SU-DHL-6 (cell line): ENCODE results near the gene ALG2.

ENCODE experiments used
- H2AFZ ChIP-seq: fragments of 200-600 bp; sonication (generic); 2 replicates; pipeline ENCODE4 v1.6.1; 2014; ENCODE audit warnings: low read depth, mild to moderate bottlenecking, moderate library complexity, mixed read lengths, antibody characterized with exemption, low read length; ENCODE audit not compliant: severe bottlenecking
- H3F3A ChIP-seq: fragments of 200-600 bp; shearing (Covaris generic); 2 replicates; pipeline ENCODE4 v1.6.0; 2016; ENCODE audit warnings: antibody characterized with exemption, mild to moderate bottlenecking; ENCODE audit not compliant: insufficient read depth
- H3K27ac ChIP-seq: fragments of 200-600 bp; sonication (generic); 2 replicates; pipeline ENCODE4 v1.5.1; 2016; ENCODE audit warnings: low read depth, mild to moderate bottlenecking, low read length, moderate library complexity, mixed read lengths
- H3K27me3 ChIP-seq: fragments of 200-600 bp; sonication (generic), shearing (Covaris generic); 2 replicates; pipeline ENCODE4 v1.6.0; 2014; ENCODE audit warnings: mild to moderate bottlenecking, low read length
- H3K36me3 ChIP-seq: fragments of 200-600 bp; sonication (generic); 2 replicates; pipeline ENCODE4 v1.6.1; 2014; ENCODE audit warnings: mild to moderate bottlenecking, low read length, mixed read lengths
- H3K4me2 ChIP-seq: fragments of 300-600, 200-600 bp; shearing (Covaris generic), sonication (generic); 2 replicates; pipeline ENCODE4 v1.6.0; 2014; ENCODE audit warnings: low read length, low read depth, mild to moderate bottlenecking; ENCODE audit not compliant: poor library complexity, severe bottlenecking
- H3K4me3 ChIP-seq: fragments of 200-600 bp; sonication (generic); 2 replicates; pipeline ENCODE4 v1.5.1; 2014; ENCODE audit warnings: antibody characterized with exemption, low read length, mild to moderate bottlenecking, mixed read lengths; ENCODE audit not compliant: insufficient read depth, poor library complexity, severe bottlenecking
- H3K79me2 ChIP-seq: fragments of 200-600 bp; sonication (generic); 2 replicates; pipeline ENCODE4 v1.6.1; 2014; ENCODE audit warnings: mild to moderate bottlenecking, low read length, moderate library complexity; ENCODE audit not compliant: insufficient read depth
- H3K9ac ChIP-seq: fragments of 200-600 bp; sonication (generic); 2 replicates; pipeline ENCODE4 v1.7.0; 2014; ENCODE audit warnings: mild to moderate bottlenecking, low read length
- H3K9me2 ChIP-seq: fragments of 200-600 bp; sonication (generic); replicated peaks from 2 replicates; pipeline ENCODE4 v1.6.1; 2014; ENCODE audit warnings: low read length; ENCODE audit not compliant: insufficient read depth
- H3K9me3 ChIP-seq: fragments of 200-600 bp; sonication (generic); 2 replicates; pipeline ENCODE4 v1.6.1; 2014; ENCODE audit warnings: low read length, mixed read lengths; ENCODE audit not compliant: insufficient read depth
- H4K20me1 ChIP-seq: fragments of 200-600 bp; sonication (generic); 2 replicates; pipeline ENCODE4 v1.6.1; 2014; ENCODE audit warnings: low read depth, mild to moderate bottlenecking, antibody characterized with exemption, low read length, moderate library complexity, mixed read lengths
- EZH2phosphoT487 ChIP-seq: fragments of 200-600 bp; sonication (generic), shearing (Covaris generic); conservative IDR thresholded peaks from 2 replicates; pipeline ENCODE4 v1.6.1; 2018; ENCODE audit warnings: mild to moderate bottlenecking, antibody characterized with exemption, low read length, moderate library complexity, mixed read lengths
- TF ChIP-seq, protein P1 (sequence below): fragments of 200-600 bp; sonication (generic); IDR thresholded peaks from one replicate; pipeline ENCODE4 v1.5.1; 2017; ENCODE audit warnings: antibody characterized with exemption, mild to moderate bottlenecking, low read length, moderate library complexity; ENCODE audit not compliant: insufficient read depth, poor library complexity, severe bottlenecking

The ALG2 gene

DNA sequence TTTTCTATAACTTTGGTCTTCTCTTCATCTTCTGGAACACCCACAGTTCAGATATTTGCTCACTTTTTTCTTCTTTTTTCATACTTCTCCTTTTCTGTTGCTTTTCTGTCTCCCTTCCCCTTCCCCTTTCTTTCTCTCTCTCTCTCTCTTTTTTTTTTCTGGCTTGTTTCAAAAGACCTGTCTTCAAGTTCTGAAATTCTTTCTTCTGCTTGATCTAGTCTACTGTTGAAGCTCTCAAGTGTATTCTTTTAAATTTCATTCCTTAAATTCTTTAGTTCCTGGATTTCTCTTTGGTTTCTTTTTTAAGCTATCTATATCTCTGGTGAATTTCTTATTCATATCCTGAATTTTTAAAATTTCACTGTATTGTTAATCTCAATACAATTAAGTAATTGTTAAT, 11.2 kb downstream of the ALG2 start:
- Histone ChIP-seq H3F3A (peaks cover 10% of the 10 kb centered on the region; the same call in 1 of the 2 replicates), H2AFZ (no peak overlapping the region), H3K79me2 (peaks cover 4% of the 10 kb centered on the region; the same call in 1 of the 2 replicates), H3K27me3 (no peaks in the 10 kb centered on the region), H4K20me1 (no peaks in the 10 kb centered on the region), H3K36me3 (no peaks in the 10 kb centered on the region), H3K9me2 (no peaks in the 10 kb centered on the region), H3K4me2 (no peak overlapping the region), H3K9ac (no peak overlapping the region), H3K4me3 (no peak overlapping the region), H3K9me3 (no peaks in the 10 kb centered on the region), H3K27ac (no peak overlapping the region)
- TF ChIP-seq, protein P1, sequence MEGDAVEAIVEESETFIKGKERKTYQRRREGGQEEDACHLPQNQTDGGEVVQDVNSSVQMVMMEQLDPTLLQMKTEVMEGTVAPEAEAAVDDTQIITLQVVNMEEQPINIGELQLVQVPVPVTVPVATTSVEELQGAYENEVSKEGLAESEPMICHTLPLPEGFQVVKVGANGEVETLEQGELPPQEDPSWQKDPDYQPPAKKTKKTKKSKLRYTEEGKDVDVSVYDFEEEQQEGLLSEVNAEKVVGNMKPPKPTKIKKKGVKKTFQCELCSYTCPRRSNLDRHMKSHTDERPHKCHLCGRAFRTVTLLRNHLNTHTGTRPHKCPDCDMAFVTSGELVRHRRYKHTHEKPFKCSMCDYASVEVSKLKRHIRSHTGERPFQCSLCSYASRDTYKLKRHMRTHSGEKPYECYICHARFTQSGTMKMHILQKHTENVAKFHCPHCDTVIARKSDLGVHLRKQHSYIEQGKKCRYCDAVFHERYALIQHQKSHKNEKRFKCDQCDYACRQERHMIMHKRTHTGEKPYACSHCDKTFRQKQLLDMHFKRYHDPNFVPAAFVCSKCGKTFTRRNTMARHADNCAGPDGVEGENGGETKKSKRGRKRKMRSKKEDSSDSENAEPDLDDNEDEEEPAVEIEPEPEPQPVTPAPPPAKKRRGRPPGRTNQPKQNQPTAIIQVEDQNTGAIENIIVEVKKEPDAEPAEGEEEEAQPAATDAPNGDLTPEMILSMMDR = no peak

DNA sequence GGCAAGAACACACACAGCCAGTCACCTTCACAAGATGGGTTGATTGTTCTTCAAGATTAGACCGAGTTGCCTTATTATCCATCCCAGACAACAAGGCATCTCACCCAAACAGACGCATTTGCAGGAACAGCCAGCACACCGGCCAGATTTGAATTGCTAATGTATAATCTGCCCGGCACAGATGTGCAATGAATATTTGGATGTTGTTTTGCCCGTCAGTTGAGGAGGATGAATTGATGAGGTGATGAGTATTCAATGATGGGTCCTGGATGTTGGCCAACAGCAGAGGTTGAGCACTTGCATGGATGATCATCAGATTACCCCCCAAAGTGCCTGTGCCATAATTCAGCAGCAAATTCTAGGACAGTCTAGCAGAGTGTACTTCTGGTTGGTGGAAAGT, 20.1 kb downstream of the ALG2 start:
- no peaks in the 10 kb centered on the region for H3F3A ChIP-seq
- no peak for TF ChIP-seq EZH2phosphoT487
- TF ChIP-seq, protein P1 = no peak
- no peaks in the 10 kb centered on the region for H3K36me3 ChIP-seq
- no peaks in the 10 kb centered on the region for H3K27me3 ChIP-seq
- H2AFZ ChIP-seq = no peak overlapping the region
- no peaks in the 10 kb centered on the region for H4K20me1 ChIP-seq
- H3K9ac ChIP-seq = no peak overlapping the region
- H3K27ac ChIP-seq = no peak overlapping the region
- no peaks in the 10 kb centered on the region for H3K79me2 ChIP-seq
- H3K9me3 ChIP-seq = no peaks in the 10 kb centered on the region
- no peak overlapping the region for H3K4me2 ChIP-seq
- H3K9me2 ChIP-seq = no peaks in the 10 kb centered on the region
- H3K4me3 ChIP-seq = no peak overlapping the region

DNA sequence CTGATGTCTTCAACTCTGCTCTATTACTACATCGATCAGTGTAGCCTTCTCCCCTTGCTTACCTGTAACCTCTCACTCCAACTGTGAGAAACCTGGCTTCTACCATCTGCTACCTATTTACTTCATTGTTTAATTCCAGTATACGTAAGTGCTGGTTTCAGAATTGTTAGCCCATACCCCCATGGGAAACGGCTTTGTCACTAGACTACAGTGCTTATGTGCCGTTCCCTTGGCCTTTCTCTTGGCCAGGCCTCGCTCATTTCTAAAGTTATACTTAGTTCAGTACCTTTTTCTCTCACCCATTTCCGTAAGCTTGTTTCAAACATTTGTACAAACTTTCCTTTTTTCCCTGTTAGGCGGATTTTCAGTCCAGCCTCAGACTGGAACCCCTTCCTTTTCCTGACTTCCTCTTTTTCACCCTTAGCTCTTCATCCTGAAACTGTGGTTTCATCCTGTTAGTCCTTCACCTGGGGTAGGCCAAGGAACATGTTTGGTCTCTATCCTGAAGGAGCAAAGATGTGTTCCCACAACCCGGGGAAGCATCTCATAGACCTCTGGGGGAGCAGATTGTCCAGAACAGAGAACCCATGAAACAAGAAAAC, 21.7 kb downstream of the ALG2 start:
- Histone ChIP-seq H3K27me3 (no peaks in the 10 kb centered on the region), H3F3A (no peaks in the 10 kb centered on the region), H3K9me3 (no peaks in the 10 kb centered on the region), H3K9me2 (no peaks in the 10 kb centered on the region), H4K20me1 (no peaks in the 10 kb centered on the region), H3K4me3 (no peak overlapping the region), H3K4me2 (no peak overlapping the region), H3K27ac (no peak overlapping the region), H3K9ac (no peak overlapping the region), H3K79me2 (no peaks in the 10 kb centered on the region), H3K36me3 (no peaks in the 10 kb centered on the region), H2AFZ (no peak overlapping the region)
- TF ChIP-seq, protein P1 = no peak
- TF ChIP-seq EZH2phosphoT487 = no peak
